Subcutaneous abdominal adipose tissue (tissue), 5 donors: ENCODE measurements around the gene LENG8.
A peak's percentile ranks its signal among the peaks of the same experiment; 100 is the strongest.

ENCODE experiments used
- H3K27ac ChIP-seq: one replicate; pipeline ENCODE4 v1.7.0; 2013; ENCODE audit warnings: low read depth, mild to moderate bottlenecking, inconsistent platforms, low read length, moderate library complexity
- H3K27me3 ChIP-seq, 5 donors: one replicate each; pipeline ENCODE4 v1.7.0; 2013; ENCODE audit warnings: low read length in 5 of 5, inconsistent platforms in 1 of 5; ENCODE audit not compliant: control insufficient read depth in 5 of 5, insufficient read depth in 4 of 5
- H3K36me3 ChIP-seq, 5 donors: one replicate each; pipeline ENCODE4 v1.7.0; 2013; ENCODE audit warnings: low read length in 5 of 5; ENCODE audit not compliant: control insufficient read depth in 5 of 5, insufficient read depth in 5 of 5
- H3K4me1 ChIP-seq, 5 donors: one replicate each; pipeline ENCODE4 v1.7.0; 2013; ENCODE audit warnings: low read length in 5 of 5, mild to moderate bottlenecking in 3 of 5, moderate library complexity in 1 of 5; ENCODE audit not compliant: control insufficient read depth in 5 of 5, insufficient read depth in 5 of 5
- H3K4me3 ChIP-seq, 5 donors: one replicate each; pipeline ENCODE4 v1.7.0; 2013; ENCODE audit warnings: low read length in 5 of 5, low read depth in 1 of 5
- H3K9ac ChIP-seq, 5 donors: one replicate each; pipeline ENCODE4 v1.7.0; 2013; ENCODE audit warnings: low read length in 5 of 5, mild to moderate bottlenecking in 4 of 5, moderate library complexity in 3 of 5
- H3K9me3 ChIP-seq, 5 donors: one replicate each; pipeline ENCODE4 v1.7.0; 2013; ENCODE audit warnings: low read length in 5 of 5; ENCODE audit not compliant: control insufficient read depth in 5 of 5
- donor health status: healthy.
- donor health status: healthy.
- donor health status: healthy.
- donor health status: healthy.
- donor health status: healthy.

LENG8 gene

DNA sequence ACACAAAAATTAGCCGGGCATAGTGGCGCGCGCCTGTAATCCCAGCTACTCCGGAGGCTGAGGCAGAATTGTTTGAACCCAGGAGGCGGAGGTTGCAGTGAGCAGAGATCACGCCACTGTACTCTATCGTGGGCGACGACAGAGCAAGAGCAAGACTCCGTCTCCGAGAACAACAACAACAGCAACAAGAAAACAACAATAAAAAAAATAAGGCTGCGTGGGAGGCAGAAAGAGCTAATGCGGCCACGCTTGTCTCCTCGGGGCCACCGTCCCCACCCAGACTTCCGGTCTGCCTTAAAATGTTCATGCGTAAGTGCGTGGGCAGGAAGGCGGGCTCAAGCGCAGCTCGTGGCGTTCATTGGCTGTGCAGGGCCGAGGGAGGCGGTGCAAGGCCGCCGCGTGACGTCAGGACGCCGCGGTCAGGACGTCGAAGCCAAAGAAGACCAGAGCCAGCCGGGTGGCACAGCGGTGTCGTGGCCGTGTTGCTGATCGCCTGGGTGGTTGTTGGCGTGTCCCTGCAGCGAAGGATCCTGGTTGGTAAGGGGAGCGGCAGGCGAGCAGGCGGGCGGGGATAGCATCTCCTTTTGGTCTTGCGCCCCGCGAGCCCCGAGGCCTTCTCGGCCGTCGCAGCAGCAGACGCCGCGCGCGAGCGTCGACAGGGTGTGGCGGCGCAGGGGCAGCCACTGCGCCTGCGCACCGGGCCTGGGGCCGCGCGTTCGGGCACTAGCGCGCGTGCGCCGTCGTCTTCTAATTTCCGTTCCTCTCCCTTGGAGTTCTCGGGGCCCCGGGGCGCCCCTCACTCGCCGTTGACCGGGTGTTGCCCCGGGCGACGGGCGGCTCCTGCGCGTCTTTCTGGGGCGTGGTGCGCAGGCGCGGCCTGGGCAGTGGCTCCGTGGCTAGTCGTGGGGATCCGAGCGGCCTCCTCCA, at the start of gene LENG8:
Gene LENG8, plus strand, starts transcription at position 426 of the 927 bp plus-strand sequence. CDS start 2,146 bp downstream, outside the sequence.
- Histone ChIP-seq H3K4me1 (peaks cover 4 to 49% (median 36%) of the 10 kb centered on the region in 5 donors), H3K9ac (peak within 1 kb of the TSS; percentile 93 to 99 (median 97)), H3K27me3 (no peaks in the 10 kb centered on the region), H3K27ac (peak within 1 kb of the TSS; percentile 98), H3K4me3 (peak within 1 kb of the TSS; percentile 84 to 99 (median 96)), H3K9me3 (no peaks in the 10 kb centered on the region), H3K36me3 (peaks cover 3 to 44% (median 42%) of the 10 kb centered on the region in 5 donors)

DNA sequence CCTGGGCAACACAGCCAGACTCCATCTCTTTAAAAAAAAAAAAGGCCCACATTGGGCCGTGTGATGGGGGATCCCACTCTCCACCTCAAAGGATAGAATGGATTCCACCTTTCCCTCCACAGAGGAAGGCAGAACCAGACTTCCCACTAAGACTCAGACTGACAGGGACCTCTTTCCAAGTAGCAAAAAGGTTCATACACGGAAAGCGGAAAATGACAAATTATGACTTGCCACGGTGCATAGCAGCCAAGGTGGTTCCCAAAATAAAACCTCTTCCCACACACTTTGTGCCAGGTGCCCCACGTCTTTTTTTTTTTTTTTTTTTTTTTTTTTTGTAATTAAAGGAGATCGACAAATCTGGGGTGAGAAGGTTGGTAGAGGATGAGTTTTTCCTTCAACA, 48.1 kb upstream of the LENG8 start:
- Histone ChIP-seq H3K27ac (no peak overlapping the region), H3K36me3 (no peaks in the 10 kb centered on the region), H3K9ac (no peak overlapping the region), H3K4me1 (peaks cover 0 to 16% (median 6%) of the 10 kb centered on the region in 5 donors), H3K9me3 (no peaks in the 10 kb centered on the region), H3K27me3 (no peaks in the 10 kb centered on the region), H3K4me3 (no peak overlapping the region)

DNA sequence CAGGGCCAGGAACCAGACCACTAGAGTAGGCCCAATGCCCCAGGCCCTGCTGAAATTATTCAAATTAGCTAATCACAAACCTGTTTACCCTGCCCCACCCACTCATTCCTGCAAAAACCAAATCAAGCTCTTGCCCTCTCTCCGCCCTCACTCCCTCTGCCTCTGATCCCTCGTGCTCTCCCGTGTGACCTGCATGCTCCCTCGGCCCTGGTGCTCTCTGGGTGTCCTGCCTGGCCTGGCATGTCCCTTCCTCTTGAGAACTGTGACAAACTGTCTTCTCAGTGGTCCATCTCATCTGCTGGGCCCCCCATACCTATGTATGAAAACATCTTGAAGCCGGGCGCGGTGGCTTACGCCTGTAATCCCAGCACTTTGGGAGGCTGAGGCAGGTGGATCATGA, 45.9 kb upstream of the LENG8 start:
- Histone ChIP-seq H3K27me3 (no peaks in the 10 kb centered on the region), H3K9me3 (no peaks in the 10 kb centered on the region), H3K9ac (no peak overlapping the region), H3K4me3 (no peak overlapping the region), H3K36me3 (no peaks in the 10 kb centered on the region), H3K4me1 (peaks cover 0 to 16% (median 6%) of the 10 kb centered on the region in 5 donors), H3K27ac (no peak overlapping the region)

DNA sequence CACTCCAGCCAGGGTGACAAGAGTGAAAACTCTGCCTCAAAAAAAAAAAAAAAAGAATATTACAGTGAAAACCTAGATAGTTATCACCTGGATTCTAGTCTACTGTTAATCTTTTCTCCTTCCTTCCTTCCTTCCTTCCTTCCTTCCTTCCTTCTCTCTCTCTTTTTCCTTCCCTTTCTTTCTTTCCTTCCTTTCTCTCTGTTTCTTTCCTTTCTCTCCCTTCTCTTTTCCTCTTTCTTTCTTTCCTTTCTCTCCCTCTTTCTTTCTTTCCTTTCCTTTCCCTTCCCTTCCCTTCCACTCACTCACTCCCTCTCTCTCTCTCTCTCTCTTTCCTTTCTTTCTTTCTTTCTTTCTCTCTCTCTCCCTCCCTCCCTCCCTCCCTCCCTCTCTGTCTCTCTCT, 43.4 kb upstream of the LENG8 start:
- H3K4me1 ChIP-seq: peaks cover 0 to 9% (median 0%) of the 10 kb centered on the region in 5 donors
- no peaks in the 10 kb centered on the region for H3K9me3 ChIP-seq
- H3K36me3 ChIP-seq: no peaks in the 10 kb centered on the region

DNA sequence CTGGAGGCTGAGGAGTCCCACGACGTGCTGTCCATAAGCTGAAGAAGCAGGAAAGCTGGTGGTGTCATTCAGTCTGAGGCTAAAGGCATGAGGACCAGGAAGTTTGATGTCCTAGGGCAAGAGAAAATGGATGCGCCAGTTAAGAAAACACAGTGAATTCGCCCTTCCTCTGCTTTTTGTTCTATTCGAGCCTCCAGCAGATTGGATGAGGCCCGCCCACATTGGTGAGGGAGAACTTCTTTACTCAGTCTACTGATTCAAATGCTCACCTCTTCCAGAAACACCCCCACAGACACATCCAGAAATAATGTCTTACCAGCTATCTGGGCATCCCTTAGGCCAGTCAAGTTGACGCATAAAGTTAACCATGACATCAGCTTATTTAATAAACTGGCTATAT, 41.2 kb upstream of the LENG8 start:
- Histone ChIP-seq H3K9me3 (no peaks in the 10 kb centered on the region), H3K4me3 (no peak overlapping the region), H3K27me3 (peaks cover 0 to 1% (median 0%) of the 10 kb centered on the region in 5 donors), H3K27ac (no peak overlapping the region), H3K4me1 (peaks cover 0 to 9% (median 0%) of the 10 kb centered on the region in 5 donors), H3K9ac (no peak overlapping the region), H3K36me3 (no peaks in the 10 kb centered on the region)

More for the DNA sequence above, 43.4 kb upstream of the LENG8 start:
- no peaks in the 10 kb centered on the region for H3K27me3 ChIP-seq
- H3K9ac ChIP-seq: no peak overlapping the region
- no peak overlapping the region for H3K4me3 ChIP-seq
- no peak overlapping the region for H3K27ac ChIP-seq

DNA sequence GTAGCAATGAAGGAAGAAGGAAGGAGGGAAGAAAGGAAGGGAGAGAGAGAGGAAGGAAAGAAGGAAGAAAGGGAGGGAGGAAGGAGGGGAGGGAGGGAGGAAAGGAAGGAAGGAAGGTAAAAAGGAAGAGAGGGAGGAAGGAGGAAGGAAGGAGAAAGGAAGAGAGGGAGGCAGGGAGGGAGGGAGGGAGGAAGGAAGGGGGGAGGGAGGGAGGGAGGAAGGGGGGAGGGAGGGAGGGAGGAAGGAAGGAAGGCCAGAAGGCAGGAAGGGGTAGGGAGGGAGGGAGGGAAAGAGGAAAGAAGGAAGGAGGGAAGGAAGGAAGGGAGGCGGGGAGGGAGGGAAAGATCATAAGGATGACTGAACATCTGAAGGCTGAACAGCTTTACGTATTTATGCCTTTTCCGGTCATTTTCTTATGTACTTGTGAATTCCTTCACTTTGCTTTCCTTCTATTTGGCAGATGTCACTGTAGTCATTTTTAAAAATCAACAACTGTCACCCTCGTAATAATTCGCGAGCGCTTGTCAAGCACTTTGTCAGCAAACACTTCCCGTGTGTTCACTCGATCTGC, 40.5 kb upstream of the LENG8 start:
- Histone ChIP-seq H3K9me3 (no peaks in the 10 kb centered on the region), H3K27ac (no peak overlapping the region), H3K36me3 (no peaks in the 10 kb centered on the region), H3K9ac (no peak overlapping the region), H3K4me3 (no peak overlapping the region), H3K4me1 (peaks cover 0 to 9% (median 0%) of the 10 kb centered on the region in 5 donors), H3K27me3 (peaks cover 0 to 3% (median 0%) of the 10 kb centered on the region in 5 donors)

DNA sequence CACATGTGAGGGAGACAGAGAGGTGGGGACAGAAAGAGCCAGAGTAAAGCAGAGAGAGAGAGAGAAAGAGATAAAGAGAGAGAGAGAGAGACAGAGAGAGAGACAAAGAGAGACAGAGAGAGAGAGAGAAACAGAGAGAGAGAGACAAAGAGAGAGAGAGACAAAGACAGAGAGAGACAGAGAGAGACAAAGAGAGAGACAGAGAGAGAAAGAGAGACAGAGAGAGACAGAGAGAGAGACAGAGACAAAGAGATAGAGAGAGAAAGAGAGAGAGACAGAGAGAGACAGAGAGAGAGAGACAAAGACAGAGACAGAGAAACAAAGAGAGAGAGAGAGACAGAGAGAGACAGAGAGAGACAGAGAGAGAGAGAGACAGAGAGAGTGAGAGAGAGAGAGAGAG, 38.0 kb upstream of the LENG8 start:
- Histone ChIP-seq H3K9ac (no peak overlapping the region), H3K36me3 (no peaks in the 10 kb centered on the region), H3K9me3 (peaks cover 0 to 3% (median 0%) of the 10 kb centered on the region in 5 donors), H3K27me3 (peaks cover 9 to 17% (median 16%) of the 10 kb centered on the region in 5 donors), H3K4me3 (no peak overlapping the region), H3K4me1 (peaks cover 0 to 6% (median 4%) of the 10 kb centered on the region in 5 donors), H3K27ac (no peak overlapping the region)

DNA sequence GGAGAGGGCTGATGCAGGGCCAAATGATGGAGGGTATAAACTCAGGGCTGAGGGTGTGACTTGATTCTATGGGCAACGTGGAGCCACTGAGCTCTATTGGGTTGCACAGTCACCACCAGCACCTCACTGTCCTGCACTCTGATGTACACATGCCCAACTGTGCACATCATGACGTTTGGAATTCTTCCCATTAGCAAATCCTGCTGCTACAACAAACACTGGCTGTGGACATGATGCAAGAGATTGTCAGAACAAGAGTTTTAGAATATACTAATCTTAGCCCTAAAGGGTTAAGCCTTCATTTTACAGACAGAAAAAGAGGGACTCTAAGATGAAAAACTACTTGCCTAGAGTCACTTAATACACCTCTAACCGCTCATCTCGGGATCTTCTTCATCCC, 36.1 kb upstream of the LENG8 start:
- peaks cover 15 to 36% (median 30%) of the 10 kb centered on the region in 5 donors for H3K27me3 ChIP-seq
- H3K27ac ChIP-seq: no peak overlapping the region
- peaks cover 0 to 3% (median 0%) of the 10 kb centered on the region in 5 donors for H3K9me3 ChIP-seq
- H3K9ac ChIP-seq: no peak overlapping the region
- no peak overlapping the region for H3K4me3 ChIP-seq
- peaks cover 0 to 18% (median 16%) of the 10 kb centered on the region in 5 donors for H3K4me1 ChIP-seq
- H3K36me3 ChIP-seq: no peaks in the 10 kb centered on the region

DNA sequence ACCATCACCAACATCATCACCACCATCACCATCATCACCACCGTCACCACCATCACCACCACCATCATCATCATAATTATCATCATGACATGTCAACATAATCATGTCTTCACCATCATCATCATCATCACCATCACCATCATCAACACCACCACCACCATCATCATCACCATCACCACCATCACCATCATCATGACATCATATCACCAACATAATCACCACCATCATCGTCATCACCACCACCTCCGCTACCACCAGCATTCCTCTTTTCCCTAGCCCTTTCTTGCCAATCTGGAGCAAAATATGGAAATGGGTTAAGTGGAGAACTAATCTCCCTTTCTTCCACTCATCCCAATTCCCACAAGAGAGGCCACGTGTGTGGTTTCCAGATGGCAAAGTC, 34.8 kb upstream of the LENG8 start:
- Histone ChIP-seq H3K4me1 (peaks cover 3 to 26% (median 21%) of the 10 kb centered on the region in 5 donors), H3K27ac (no peak overlapping the region), H3K9ac (no peak overlapping the region), H3K4me3 (no peak overlapping the region), H3K9me3 (peaks cover 0 to 3% (median 0%) of the 10 kb centered on the region in 5 donors), H3K27me3 (peaks cover 16 to 38% (median 36%) of the 10 kb centered on the region in 5 donors), H3K36me3 (no peaks in the 10 kb centered on the region)
